Measurements from ENCODE around the gene FOXO1.
A peak's percentile ranks its signal among the peaks of the same experiment; 100 is the strongest.

Gene FOXO1

DNA sequence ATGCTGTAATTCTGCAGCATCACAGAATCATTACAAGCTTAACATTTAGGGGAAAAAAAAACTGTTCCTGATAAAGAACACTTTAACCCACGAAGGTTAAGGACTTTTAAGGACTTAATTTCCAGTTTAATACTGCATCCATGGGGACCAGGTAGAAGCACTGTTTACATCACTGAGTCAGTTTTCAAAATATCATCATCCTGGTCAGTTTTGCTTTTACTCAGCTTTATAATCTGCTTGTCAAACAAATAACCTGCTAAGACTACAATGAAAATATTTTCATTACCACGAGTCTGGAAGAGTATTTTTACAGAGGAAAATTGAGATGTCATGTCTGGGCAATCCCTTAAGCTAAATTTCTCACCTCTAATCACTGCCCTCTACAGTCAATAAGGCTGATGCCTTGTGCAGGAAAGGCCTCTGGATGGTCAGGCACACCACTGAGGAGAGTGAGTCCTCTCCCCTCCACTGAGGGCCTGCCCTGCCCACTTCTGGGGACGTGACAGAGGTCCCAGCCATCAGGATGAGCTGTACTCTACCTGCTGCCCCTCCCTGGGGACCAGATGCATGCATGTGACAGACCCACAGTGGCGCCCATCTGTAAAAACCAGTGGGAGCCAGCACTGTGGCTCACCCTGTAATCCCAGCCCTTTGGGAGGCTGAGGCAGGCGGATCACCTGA, 31.0 kb downstream of the FOXO1 start:
- DNase-seq, result no peak

GRCh38 chr13:40632915-40633314, 33.5 kb downstream of the FOXO1 start:
- no peak for DNase-seq

DNA sequence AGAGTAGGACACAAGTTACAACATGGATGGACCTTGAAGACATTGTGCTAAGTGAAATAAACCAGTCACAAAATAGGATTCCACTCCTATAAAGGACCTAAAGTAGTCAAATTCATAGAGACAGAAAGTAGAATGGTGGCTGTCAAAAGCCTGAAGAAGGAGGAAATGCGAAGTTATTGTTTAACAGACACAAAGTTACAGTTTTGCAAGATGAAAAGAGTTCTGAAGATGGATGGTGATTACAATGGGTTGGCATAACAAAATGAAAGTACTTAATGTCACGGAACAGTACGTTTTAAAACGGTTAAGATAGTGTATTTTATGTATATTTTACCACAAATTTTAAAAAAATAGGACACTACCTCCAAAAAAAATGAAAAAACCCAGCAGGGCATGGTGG, 34.8 kb downstream of the FOXO1 start:
- DNase-seq, result no peak

- DNase-seq, result no peak
These were observed 36.6 kb downstream of the FOXO1 start for GRCh38 chr13:40629678-40630384.

GRCh38 chr13:40626977-40627376, 39.5 kb downstream of the FOXO1 start:
- no peak for DNase-seq

GRCh38 chr13:40626561-40626960, 39.9 kb downstream of the FOXO1 start:
- no peak for DNase-seq

GRCh38 chr13:40624986-40625385, 41.5 kb downstream of the FOXO1 start:
- DNase-seq, result no peak

DNA sequence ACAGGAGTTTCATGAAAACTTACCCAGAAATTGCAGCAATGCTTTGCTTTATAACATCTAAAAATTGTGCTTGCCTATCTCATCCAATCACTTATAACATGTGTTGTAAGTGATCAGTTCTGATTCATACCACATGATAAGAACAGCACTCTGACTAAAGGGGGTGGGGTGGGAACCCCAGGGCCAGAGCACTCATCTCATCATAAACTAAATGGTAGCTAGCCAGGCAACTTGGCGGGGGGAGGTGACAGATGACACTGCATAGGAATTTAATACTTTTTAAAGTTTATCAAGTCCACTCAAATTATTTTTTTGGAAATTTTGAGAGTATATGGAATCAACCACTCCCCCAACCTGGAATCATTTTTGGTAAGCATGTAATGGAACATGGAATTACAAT, 42.1 kb downstream of the FOXO1 start:
- DNase-seq, result no peak

GRCh38 chr13:40622761-40623160, 43.7 kb downstream of the FOXO1 start:
- no peak for DNase-seq

DNA sequence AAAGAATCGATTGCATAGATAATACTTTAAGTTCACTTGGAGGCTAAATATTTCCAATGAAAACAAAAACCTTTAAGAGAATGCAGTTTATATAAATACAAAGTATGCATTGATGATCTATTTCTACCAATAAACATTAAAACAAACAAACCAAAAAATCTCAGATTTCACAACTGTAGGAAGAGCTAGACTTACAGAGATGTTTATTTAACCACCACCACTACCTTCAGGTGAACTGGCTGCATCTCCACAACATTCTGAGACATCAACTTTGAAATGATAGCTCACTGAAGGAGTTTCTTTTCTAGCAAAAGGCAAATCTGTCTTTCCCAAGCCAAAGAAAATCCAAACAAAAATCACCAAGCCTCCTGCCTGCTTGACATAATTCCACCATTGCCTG, 44.2 kb downstream of the FOXO1 start:
- DNase-seq, result no peak

- DNase-seq, result no peak
These were observed 47.0 kb downstream of the FOXO1 start for GRCh38 chr13:40619479-40619814.

DNA sequence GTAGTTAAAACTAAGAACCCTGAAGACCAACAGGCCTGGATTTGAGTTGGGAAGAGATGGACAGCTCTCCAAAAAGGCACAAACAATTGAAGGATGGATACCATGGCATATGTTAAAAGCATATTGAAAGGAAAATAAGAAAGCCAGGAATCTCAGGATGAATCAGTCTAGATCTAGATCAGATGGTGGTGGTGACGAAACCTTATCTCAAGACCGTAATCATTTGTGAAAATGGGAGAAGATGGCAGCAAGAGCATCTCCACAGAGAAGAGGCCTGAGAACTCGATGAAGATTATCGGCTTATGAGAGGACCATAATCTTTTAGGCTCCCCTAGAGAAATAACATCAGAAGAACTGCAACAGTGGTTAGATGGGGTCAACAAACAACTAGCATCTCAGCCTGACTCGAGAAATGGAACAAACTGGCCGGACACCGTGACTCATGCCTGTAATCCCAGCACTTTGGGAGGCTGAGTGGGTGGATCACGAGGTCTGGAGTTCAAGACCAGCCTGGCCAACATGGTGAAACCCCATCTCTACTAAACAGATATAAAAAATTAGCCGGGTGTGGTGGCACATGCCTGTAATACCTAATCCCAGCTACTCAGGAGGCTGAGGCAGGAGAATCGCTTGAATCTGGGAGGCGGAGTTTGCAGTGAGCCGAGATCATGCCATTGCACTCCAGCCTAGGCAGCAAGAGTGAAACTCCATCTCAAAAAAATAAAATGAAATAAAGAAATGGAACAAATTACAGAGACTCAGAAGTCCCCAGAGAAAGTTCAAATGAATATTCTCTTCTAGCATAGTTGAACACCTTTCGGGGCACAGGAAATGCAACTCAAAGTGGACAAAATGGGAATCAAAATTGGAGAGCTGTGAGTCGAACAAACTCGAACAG, 47.6 kb downstream of the FOXO1 start:
- no peak for DNase-seq

DNA sequence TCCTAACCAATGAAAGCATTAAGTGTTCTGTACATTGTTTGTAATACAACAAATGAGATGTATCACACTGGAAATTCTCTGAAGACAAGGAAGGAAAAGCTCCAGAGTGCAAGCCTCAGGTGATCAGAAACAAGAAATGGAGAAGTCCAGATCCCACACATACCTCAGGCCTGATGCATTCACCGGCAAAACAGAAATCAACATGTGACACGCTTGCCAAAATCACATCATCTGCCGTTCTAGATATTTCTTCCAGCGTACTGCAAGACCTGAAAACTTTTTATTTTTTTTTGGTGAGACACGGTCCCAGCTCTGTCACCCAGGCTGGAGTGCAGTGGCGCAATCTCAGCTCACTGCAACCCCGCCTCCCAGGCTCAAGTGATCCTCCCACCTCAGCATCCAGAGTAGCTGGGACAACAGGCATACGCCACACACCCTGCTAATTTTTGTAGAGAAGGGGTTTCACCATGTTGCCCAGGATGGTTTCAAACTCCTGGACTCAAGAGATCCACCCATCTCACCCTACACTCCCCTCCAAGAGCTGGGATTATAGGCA, 48.6 kb downstream of the FOXO1 start:
- DNase-seq, result no peak

DNA sequence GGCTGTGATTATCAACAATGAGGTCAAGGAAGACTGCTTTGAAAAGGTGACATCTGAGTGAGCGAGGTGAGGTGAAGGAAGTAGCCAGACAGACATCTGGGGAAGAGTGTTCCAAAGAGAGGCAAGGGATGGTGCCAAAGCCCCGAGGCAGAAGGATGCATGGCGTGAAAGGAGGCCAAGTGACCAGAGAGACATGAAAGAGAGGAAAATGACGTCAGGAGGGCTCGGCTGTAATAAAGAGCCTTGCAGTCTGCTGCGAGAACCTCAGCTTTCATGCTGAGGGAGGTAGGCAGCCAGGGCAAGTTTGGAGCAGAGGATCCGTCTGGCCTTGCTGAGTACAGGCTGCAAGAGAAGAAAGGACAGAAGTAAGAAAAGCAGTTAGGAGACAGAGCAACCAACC, 50.8 kb downstream of the FOXO1 start:
- DNase-seq, result no peak

DNA sequence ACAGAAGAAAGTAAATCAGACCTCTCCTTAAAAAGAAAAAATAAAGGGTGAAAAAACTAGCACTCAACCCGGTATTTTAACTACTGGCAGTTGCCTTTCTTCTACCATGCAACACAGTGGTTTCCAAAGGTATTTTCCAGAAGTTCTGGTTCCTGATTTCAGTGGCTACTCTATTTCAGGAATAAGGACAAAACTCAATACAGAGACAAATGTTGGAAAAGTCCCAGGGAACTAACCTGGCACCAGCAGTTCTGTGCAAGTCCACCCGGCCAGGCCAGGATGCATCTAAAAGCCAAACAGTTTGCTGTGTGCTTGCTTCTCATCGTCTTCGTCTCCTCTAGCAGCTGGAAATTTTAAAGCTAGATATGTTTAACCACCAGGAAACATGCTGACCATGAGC, 52.5 kb downstream of the FOXO1 start:
- no peak for DNase-seq

- DNase-seq, result peak; percentile 2
These were observed 53.1 kb downstream of the FOXO1 start for GRCh38 chr13:40613192-40613818.

- no peak for DNase-seq
These were observed 54.4 kb downstream of the FOXO1 start for GRCh38 chr13:40612041-40612440.

DNA sequence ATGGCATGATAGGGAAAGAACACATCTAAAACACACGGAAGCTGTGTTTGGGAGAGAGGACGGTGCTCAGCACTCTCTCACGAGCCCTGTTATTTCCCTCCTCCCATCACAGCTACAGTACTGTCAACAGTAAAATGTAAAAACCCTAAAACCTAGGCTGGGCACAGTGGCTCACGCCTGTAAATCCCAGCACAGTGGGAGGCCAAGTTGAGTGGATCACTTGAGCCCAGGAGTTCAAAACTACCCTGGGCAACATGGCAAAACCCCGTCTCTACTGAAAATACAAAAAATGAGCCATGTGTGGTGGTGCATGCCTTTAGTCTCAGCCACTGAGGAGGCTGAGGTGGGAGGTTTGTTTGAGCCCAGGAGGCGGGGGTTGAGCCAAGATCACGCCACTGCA, 54.8 kb downstream of the FOXO1 start:
- no peak for DNase-seq

DNA sequence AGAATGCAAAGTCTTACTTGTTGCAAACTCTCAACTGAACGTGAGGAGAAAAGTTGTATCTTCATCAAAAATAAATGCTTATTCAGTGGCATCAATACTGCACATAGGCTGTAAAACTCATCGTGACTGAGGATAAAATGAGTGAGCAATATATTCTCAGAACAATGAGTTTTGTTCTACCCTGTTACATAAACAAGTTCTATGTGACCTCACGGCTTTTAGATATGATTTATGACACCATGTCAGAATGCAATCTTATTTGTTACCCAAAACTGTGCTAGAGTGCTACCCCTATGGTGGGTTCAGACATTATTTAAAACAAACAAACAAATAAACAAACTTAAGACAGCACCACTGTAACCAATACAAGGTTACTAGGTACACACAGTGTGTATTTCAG, 55.4 kb downstream of the FOXO1 start:
- DNase-seq, result no peak

- no peak for DNase-seq
These were observed 56.3 kb downstream of the FOXO1 start for GRCh38 chr13:40609972-40610726.

GRCh38 chr13:40608308-40608707, 58.1 kb downstream of the FOXO1 start:
- no peak for DNase-seq

GRCh38 chr13:40605573-40605972, 60.9 kb downstream of the FOXO1 start:
- no peak for DNase-seq

Data from NCI-H1436 (cell line).